KMS-11 (cell line): ENCODE measurements around the gene OLIG1.
A peak's percentile ranks its signal among the peaks of the same experiment; 100 is the strongest.

Experiments
- H2AFZ ChIP-seq: fragments of 200-600 bp; sonication (generic); 2 replicates; pipeline ENCODE4 v1.6.1; 2016; ENCODE audit warnings: antibody characterized with exemption, mixed run types, low read depth
- H3K27ac ChIP-seq: fragments of 200-600 bp; sonication (generic); 2 replicates; pipeline ENCODE4 v1.6.1; 2016; ENCODE audit warnings: mild to moderate bottlenecking, mixed run types
- H3K27me3 ChIP-seq: fragments of 200-600 bp; sonication (generic); 2 replicates; pipeline ENCODE4 v1.6.1; 2017; ENCODE audit warnings: mild to moderate bottlenecking, low read depth, mixed run types, moderate library complexity; ENCODE audit not compliant: insufficient read depth
- H3K36me3 ChIP-seq: fragments of 200-600 bp; sonication (generic); 2 replicates; pipeline ENCODE4 v1.6.1; 2017; ENCODE audit warnings: mild to moderate bottlenecking, mixed run types; ENCODE audit not compliant: insufficient read depth
- H3K4me1 ChIP-seq: fragments of 200-600 bp; sonication (generic); 2 replicates; pipeline ENCODE4 v1.6.1; 2016; ENCODE audit warnings: mild to moderate bottlenecking, low read depth, mixed run types; ENCODE audit not compliant: poor library complexity, severe bottlenecking
- H3K4me2 ChIP-seq: fragments of 200-600 bp; sonication (generic); 2 replicates; pipeline ENCODE4 v1.7.0; 2016; ENCODE audit warnings: mild to moderate bottlenecking, mixed run types
- H3K4me3 ChIP-seq: fragments of 200-600 bp; sonication (generic); IDR thresholded peaks from 2 replicates; pipeline ENCODE4 v1.6.1; 2017; ENCODE audit warnings: low read depth, low read length, mixed read lengths; ENCODE audit not compliant: insufficient read depth
- H3K79me2 ChIP-seq: fragments of 200-600 bp; sonication (generic); 2 replicates; pipeline ENCODE4 v1.6.1; 2016; ENCODE audit warnings: low read depth, mixed run types; ENCODE audit not compliant: insufficient read depth
- H3K9ac ChIP-seq: fragments of 200-600 bp; sonication (generic); 2 replicates; pipeline ENCODE4 v1.6.1; 2016; ENCODE audit warnings: mild to moderate bottlenecking, mixed run types
- H4K20me1 ChIP-seq: fragments of 200-600 bp; sonication (generic); 2 replicates; pipeline ENCODE4 v1.6.1; 2016; ENCODE audit warnings: mild to moderate bottlenecking, mixed run types; ENCODE audit not compliant: insufficient read depth
- CTCF ChIP-seq: fragments of 200-600 bp; sonication (generic); conservative IDR thresholded peaks from 2 replicates; pipeline ENCODE4 v1.6.1; 2017; ENCODE audit warnings: low read depth, mild to moderate bottlenecking, antibody characterized with exemption, low read length, moderate library complexity, mixed read lengths

OLIG1 gene

GRCh38 chr21:33033094-33033951, 36.6 kb upstream of the OLIG1 start:
- Histone ChIP-seq H3K36me3 (no peaks in the 10 kb centered on the region), H3K4me1 (peaks cover 10% of the 10 kb centered on the region), H3K4me2 (no peak overlapping the region), H3K9ac (no peak overlapping the region), H2AFZ (no peak overlapping the region), H4K20me1 (no peaks in the 10 kb centered on the region), H3K4me3 (no peak overlapping the region), H3K27me3 (no peaks in the 10 kb centered on the region), H3K27ac (no peak overlapping the region), H3K79me2 (no peaks in the 10 kb centered on the region)
- TF ChIP-seq CTCF, result no peak

- no peaks in the 10 kb centered on the region for H3K36me3 ChIP-seq
- no peaks in the 10 kb centered on the region for H3K79me2 ChIP-seq
- TF ChIP-seq CTCF, result no peak
- H3K27ac ChIP-seq, result no peak overlapping the region
- H3K4me1 ChIP-seq, result peaks cover 10% of the 10 kb centered on the region
- H3K27me3 ChIP-seq, result no peaks in the 10 kb centered on the region
- H2AFZ ChIP-seq, result no peak overlapping the region
- no peak overlapping the region for H3K4me3 ChIP-seq
- no peak overlapping the region for H3K9ac ChIP-seq
- H4K20me1 ChIP-seq, result no peaks in the 10 kb centered on the region
- no peak overlapping the region for H3K4me2 ChIP-seq
These were observed 36.0 kb upstream of the OLIG1 start for GRCh38 chr21:33033961-33034413.

GRCh38 chr21:33035147-33035546, 34.8 kb upstream of the OLIG1 start:
- Histone ChIP-seq H3K4me1 (peaks cover 10% of the 10 kb centered on the region), H3K27me3 (no peaks in the 10 kb centered on the region)

GRCh38 chr21:33036430-33037162, 33.3 kb upstream of the OLIG1 start:
- no peaks in the 10 kb centered on the region for H3K36me3 ChIP-seq
- no peaks in the 10 kb centered on the region for H3K79me2 ChIP-seq
- H3K4me1 ChIP-seq, result peaks cover 10% of the 10 kb centered on the region
- no peak for TF ChIP-seq CTCF
- no peak overlapping the region for H3K4me3 ChIP-seq
- peak overlapping the region; percentile 44; the same call in 1 of the 2 replicates for H2AFZ ChIP-seq
- H4K20me1 ChIP-seq, result no peaks in the 10 kb centered on the region
- 0 out of 2 replicates have a peak overlapping the region, but pooled peaks have one; percentile 22 for H3K4me2 ChIP-seq
- H3K9ac ChIP-seq, result no peak overlapping the region
- no peak overlapping the region for H3K27ac ChIP-seq
- no peaks in the 10 kb centered on the region for H3K27me3 ChIP-seq

More at GRCh38 chr21:33035147-33035546, 34.8 kb upstream of the OLIG1 start:
- Histone ChIP-seq H3K27ac (no peak overlapping the region), H3K4me2 (no peak overlapping the region), H4K20me1 (no peaks in the 10 kb centered on the region), H3K4me3 (no peak overlapping the region), H3K36me3 (no peaks in the 10 kb centered on the region), H3K79me2 (no peaks in the 10 kb centered on the region), H2AFZ (no peak overlapping the region), H3K9ac (no peak overlapping the region)
- TF ChIP-seq CTCF, result no peak
